AG04450 (cell line): ENCODE data around the gene ACER1. TPM values are rescaled to one million over a fixed set of nuclear protein-coding genes. Genes with fewer than 3 reads are reported as not detected.
"Not testable (repeated sequence)": the region's sequence is repeated elsewhere in the genome, so short reads cannot be mapped to it uniquely, and the experiment has no call there.

Experiments
- CTCF ChIA-PET: fragments of 300-600, 350-600 bp; formaldehyde crosslinking; extraction: SDS; loops from one replicate; lab custom pipeline; 2022; ENCODE audit warnings: antibody characterized with exemption, inconsistent platforms; lab: Charles Lee
- POLR2A ChIA-PET: fragments of 350-600 bp; formaldehyde crosslinking; extraction: SDS; loops from one replicate; lab custom pipeline; 2021; ENCODE audit warnings: antibody characterized with exemption, inconsistent platforms; lab: Yijun Ruan, JAX
- DNase-seq: peaks from one replicate; pipeline ENCODE4 v3.0.0-alpha.2; 2011; ENCODE audit warnings: low read depth, low spot score
- H3K27ac ChIP-seq: one replicate; pipeline ENCODE4 v1.5.1; 2012; ENCODE audit warnings: low read depth, low read length, control low read depth
- H3K27me3 ChIP-seq: one replicate; pipeline ENCODE4 v1.6.0; 2012; ENCODE audit warnings: low read length; ENCODE audit not compliant: control insufficient read depth, insufficient read depth
- H3K4me3 ChIP-seq: 2 replicates; pipeline ENCODE4 v1.5.1; 2011; ENCODE audit warnings: mild to moderate bottlenecking, low read depth, low read length, control low read depth
- H3K9me3 ChIP-seq: 2 replicates; pipeline ENCODE4 v1.5.1; 2012; ENCODE audit warnings: low read length; ENCODE audit not compliant: control insufficient read depth, insufficient read depth
- polyA plus RNA-seq: library from polyadenylated mRNA; depleted of rRNA; stranded (reverse); fragments of >200 nt; gene quantifications from 2 replicates; pipeline ENCODE4 v1.2.3, GENCODE V29; 2011
- TF ChIP-seq, protein P1 (sequence below): IDR thresholded peaks from 2 replicates; pipeline ENCODE4 v1.5.1; 2011; ENCODE audit warnings: low read depth, low read length, control low read depth, inconsistent platforms

ACER1 gene
- polyA plus RNA-seq, 1 experiment, result not detected

DNA sequence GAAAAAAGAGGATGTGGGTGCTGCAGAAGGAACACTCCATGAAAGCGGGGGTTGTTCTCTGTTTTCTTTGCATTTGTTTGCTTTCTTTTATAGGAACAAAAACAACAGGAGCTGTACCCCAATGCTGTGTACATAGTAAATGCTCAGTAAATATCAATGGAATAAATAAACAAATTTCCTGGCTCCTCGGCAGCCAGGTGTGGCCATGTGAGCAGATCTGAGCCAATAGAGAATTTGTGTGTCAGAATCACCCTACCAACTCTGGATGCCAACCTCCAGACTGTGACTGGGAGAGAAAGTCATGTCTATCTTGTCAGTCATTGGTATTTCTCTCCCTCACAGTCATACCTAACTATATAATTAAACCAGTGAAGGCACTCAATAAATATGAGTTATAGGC, 17.3 kb upstream of the ACER1 start:
- H3K9me3 ChIP-seq, result no peaks in the 10 kb centered on the region
- no peaks in the 10 kb centered on the region for H3K27me3 ChIP-seq
- TF ChIP-seq, protein P1, sequence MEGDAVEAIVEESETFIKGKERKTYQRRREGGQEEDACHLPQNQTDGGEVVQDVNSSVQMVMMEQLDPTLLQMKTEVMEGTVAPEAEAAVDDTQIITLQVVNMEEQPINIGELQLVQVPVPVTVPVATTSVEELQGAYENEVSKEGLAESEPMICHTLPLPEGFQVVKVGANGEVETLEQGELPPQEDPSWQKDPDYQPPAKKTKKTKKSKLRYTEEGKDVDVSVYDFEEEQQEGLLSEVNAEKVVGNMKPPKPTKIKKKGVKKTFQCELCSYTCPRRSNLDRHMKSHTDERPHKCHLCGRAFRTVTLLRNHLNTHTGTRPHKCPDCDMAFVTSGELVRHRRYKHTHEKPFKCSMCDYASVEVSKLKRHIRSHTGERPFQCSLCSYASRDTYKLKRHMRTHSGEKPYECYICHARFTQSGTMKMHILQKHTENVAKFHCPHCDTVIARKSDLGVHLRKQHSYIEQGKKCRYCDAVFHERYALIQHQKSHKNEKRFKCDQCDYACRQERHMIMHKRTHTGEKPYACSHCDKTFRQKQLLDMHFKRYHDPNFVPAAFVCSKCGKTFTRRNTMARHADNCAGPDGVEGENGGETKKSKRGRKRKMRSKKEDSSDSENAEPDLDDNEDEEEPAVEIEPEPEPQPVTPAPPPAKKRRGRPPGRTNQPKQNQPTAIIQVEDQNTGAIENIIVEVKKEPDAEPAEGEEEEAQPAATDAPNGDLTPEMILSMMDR, result no peak
- no peak overlapping the region for H3K4me3 ChIP-seq
- CTCF ChIA-PET, result no interaction called here
- no peak overlapping the region for H3K27ac ChIP-seq
- no peak for DNase-seq
- POLR2A ChIA-PET, result no interaction called here

DNA sequence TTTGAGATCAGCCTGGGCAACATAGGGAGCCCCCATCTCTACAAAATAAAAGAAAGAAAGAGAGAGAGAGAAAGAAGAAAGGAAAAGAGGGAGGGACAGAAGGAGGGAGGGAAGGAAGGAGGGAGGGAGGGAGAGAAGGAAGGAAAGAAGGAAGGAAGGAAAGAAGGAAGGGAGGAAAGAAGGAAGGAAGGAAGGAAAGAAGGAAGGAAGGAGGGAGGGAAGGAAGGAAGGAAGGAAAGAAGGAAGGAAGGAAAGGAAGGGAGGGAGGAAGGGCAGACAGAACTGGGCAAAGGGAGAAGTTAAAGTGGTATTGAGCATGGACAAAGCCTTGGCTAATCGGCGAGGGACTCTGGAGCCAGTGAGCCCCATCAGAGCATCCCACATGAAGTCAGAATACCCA, 15.9 kb upstream of the ACER1 start:
- DNase-seq, H3K27me3 ChIP-seq, H3K27ac ChIP-seq, H3K4me3 ChIP-seq, CTCF ChIA-PET, H3K9me3 ChIP-seq, POLR2A ChIA-PET: not testable (repeated sequence)

DNA sequence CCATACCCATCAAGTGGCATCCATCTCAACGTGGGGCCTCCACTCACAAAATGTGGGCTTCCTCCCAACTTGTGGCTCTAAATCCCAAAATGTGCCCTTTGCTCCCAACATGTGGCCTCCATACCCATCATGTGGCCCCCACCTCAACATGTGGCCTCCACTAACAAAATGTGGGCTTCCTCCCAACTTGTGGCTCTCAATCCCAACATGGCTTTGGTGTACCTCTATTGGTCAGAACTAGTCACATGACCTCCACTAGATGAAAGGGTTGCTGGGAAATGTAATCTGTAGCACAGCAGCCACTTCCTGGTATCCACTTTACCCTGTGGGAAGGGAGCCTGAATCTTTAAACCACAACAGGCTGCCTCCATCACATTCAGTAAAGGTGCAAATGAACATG, 10.1 kb upstream of the ACER1 start:
- ChIA-PET POLR2A (no interaction called here), CTCF (no interaction called here)
- Histone ChIP-seq H3K27me3 (peaks cover 3% of the 10 kb centered on the region), H3K9me3 (peaks cover 3% of the 10 kb centered on the region; the same call in 1 of the 2 replicates), H3K27ac (no peak overlapping the region), H3K4me3 (no peak overlapping the region)
- no peak for DNase-seq
- TF ChIP-seq, protein P1, result no peak

DNA sequence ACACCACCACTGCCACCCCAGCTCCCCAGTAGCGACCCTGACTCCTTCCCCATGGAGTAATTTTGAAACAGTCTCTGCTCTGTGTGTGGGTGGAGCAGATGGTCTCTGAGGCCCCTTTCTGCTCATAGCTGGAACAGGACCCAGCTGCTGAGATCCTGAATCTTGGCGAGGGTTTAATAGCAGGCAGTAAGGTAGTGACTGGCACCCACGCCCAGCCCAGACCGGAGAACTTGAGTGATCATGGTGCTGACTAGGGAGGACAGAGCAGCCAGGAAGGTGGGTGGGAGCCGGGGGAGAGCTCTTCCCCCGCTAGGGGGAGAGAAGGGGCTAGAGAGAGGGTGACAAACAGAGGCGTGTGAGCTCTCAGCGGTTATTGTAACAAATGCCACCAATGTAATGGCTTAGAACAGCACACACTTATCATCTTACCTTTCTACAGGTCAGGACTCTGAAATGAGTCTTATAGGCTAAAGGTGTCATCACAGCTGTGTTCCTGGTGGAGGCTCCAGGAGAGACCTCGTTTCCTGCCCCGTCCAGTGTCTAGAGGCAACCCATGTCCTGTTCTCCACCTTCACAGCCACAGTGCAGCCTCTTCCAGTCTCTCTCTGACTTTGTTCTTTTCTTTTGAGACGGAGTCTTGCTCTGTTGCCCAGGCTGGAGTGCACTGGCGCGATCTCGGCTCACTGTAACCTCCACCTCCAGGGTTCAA, 7.2 kb upstream of the ACER1 start:
- Histone ChIP-seq H3K9me3 (peaks cover 3% of the 10 kb centered on the region; the same call in 1 of the 2 replicates), H3K27me3 (peaks cover 3% of the 10 kb centered on the region), H3K27ac (no peak overlapping the region), H3K4me3 (no peak overlapping the region)
- ChIA-PET POLR2A (no interaction called here), CTCF (no interaction called here)
- DNase-seq, result no peak
- TF ChIP-seq, protein P1, result peak; percentile 22; the same call in 1 of the 2 replicates

DNA sequence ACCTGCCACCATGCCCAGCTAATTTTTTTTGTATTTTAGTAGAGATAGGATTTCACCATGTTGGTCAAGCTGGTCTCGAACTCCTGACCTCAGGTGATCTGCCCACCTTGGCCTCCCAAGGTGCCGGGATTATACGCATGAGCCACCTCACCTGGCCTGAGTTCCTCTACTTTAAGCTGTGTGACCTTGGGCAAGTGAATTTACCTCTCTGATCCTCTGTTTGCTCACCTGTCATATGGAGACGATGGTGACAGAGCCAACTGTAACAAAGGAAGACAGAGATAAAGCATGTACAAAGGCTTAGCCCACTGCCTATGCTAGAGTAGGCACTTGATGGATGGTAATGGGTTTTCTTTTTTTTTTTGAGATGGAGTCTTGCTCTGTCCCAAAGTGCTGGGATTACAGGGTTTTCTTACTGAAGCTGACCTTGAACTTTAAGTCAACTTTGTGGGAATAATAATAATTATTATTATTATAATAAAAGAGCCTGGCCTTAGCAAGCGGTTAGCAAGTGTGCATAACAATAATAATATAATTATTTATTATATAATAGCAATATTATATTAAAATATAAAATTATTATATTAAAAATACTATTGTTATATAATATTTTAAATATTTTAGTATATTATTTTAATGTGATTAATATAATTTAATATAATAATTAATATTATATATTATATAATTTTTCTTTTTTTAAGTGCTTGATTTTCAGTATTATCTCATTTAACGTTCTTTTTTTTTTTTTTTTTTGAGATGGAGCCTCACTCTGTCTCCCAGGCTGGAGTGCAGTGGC, 1.3 kb upstream of the ACER1 start:
- Histone ChIP-seq H3K27ac (no peak overlapping the region), H3K9me3 (no peaks in the 10 kb centered on the region), H3K27me3 (no peaks in the 10 kb centered on the region), H3K4me3 (no peak overlapping the region)
- TF ChIP-seq, protein P1, result no peak
- POLR2A ChIA-PET, result interaction anchor here (0.6 kb wide), 1 partner anchor 114 kb away, joined by 3 read pairs; no protein-coding TSS in a partner anchor
- CTCF ChIA-PET, result no interaction called here
- no peak for DNase-seq
